Activated CD4-positive, alpha-beta T cell treated with anti-CD3 and anti-CD28 coated beads for 48 hours (primary cell): ENCODE results near the gene B3GNT2.
A peak's percentile ranks its signal among the peaks of the same experiment; 100 is the strongest.
"Not testable (repeated sequence)": the region's sequence is repeated elsewhere in the genome, so short reads cannot be mapped to it uniquely, and the experiment has no call there.

Experiments
- DNase-seq: peaks from one replicate; pipeline ENCODE4 v3.0.0-alpha.2; 2020

The B3GNT2 gene

DNA sequence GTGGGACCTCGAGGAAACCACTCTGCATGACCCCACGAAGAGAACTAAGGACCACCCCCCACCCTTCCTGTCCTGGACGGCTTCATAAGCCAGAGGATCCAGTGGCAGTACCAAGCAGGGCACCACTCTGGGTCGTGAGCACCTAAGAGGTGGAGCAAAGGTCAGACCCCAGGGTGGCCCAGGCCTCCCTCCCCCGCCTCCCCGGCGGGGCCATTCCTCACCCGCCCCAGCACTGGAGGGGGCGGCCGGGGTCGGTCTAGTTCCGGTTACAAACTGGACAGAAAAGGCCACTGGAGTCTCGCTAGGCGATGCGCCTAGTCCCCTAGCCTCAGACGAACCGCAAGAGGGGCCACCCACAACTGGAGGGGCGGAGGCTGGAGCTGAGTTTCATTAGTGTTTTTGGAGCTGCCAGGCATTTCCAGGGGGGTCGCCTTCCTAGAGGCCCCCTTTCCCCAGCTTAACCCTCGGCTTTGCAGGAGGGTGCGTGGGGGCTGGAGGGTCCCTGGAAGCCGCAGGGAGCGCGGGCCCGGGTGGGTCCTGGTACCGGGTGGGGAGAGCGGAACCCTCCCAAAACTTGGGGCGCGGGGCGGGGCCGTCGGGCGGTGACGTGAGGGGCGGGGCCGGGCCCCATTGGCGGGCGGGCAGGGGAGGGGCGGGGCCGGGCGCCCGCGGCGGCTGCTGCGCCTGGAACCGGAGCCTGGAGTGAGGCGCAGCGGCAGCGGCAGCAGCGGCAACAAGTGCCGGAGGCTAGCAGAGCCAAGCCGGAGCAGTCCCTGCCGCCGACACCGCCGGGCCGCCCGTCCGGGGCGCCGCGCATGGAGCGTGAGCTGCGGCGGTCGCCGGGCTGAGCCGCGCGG is at the start of gene B3GNT2:
Gene B3GNT2 (plus strand): TSS at position 695 of the 857 bp plus-strand sequence. CDS start 26,106 bp downstream, outside the sequence.
- DNase-seq = peak; percentile 85

GRCh38 chr2:62146790-62147189 is 49.1 kb upstream of the B3GNT2 start:
- DNase-seq = peak; percentile 30

DNA sequence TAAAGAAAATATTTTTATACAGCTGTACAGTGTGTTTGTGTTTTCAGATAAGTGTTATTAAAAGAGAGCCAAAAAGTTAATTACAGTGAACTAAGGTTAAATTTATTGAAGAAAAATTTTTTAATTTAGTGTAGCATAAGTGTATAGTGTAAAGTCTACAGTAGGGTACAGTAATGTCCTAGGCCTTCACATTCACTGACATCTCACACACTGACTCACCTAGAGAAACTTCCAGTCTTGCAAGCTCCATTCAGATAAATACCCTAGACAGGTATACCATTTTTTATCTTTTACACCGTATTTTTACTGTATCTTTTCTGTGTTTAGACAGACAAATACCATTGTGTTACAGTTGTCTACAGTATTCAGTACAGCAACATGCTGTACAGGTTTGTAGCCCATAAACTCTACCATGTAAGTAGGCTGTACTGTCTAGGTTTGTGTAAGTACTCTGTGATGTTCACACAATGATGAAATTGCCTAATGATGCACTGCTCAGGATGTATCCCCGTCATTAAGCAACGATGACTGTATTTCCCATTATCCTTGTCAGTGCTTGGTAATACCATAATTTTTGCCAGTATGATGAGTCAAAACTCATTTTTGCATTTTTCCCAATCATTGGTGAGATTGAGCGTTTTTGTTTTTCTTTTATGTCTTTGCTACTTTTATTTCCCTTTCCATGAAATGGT is 48.2 kb upstream of the B3GNT2 start:
- no peak for DNase-seq

DNA sequence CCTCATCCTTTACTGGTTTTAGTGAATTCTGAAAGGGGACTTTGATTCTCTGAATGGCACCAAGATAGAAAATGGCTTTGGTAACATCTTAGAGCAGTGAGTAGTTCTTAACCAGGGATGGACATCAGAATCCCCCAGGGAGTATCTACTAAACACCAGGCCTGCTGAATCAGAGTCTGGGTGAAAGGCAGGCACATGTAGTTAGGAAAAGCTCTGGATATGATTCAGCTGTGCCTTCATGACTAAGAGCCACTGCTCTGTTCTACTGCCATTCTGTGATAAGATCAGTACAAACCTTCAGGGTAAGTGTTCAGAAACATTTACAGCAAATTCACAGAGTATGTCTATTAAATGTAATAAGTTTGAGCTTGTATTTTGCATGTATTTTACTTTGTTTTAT is 46.2 kb upstream of the B3GNT2 start:
- DNase-seq = no peak

DNA sequence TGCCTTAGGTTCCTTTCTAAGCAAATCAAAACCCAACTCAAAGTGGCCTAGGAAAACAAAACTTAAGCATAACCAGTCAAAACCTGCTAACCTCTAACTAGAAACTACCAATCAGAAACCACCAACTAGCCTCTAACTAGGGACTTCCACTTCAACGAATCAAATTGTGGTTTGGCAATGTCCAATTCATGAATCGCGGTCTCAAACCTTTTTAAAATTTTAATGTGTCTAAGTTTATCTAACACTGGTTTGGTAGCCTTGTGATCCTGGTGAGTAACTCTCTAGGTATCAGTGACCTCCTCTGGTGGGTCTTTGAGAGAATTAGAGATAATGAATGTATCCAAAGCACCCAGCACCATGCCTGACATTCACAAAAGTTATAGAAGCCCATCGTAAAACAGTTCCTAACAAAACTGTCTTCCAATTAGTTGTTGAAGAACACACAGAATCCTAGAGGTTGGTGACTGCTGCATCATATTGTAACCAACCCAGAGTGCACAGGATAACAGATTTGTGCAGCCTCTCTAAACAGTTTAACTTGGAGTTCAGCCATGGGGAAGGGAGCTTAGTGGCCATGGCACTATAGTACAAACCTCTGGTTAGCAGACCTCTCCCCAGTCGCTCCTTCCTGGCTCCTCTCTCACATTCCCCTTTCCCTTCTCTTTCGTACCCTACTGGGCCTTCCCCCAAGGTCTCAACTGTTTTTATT is 45.2 kb upstream of the B3GNT2 start:
- no peak for DNase-seq

DNA sequence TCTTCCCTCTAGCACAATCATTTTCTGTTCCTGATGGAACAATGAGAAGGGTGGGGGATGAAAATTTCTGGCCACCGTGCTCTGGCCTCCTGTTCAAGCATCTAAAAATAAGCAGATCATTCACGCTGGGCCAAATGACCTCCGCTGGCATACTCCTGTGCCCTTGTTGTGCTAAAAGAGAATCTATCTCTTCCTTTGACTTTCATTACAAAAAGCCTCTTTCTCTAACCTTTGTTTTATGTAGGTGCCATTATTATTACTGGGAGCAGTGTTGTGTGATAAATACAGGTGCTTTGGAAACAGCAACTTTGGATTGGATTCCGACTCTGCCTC is 44.6 kb upstream of the B3GNT2 start:
- DNase-seq = no peak

- DNase-seq = no peak
Measured at GRCh38 chr2:62152000-62152399, 43.9 kb upstream of the B3GNT2 start.

DNA sequence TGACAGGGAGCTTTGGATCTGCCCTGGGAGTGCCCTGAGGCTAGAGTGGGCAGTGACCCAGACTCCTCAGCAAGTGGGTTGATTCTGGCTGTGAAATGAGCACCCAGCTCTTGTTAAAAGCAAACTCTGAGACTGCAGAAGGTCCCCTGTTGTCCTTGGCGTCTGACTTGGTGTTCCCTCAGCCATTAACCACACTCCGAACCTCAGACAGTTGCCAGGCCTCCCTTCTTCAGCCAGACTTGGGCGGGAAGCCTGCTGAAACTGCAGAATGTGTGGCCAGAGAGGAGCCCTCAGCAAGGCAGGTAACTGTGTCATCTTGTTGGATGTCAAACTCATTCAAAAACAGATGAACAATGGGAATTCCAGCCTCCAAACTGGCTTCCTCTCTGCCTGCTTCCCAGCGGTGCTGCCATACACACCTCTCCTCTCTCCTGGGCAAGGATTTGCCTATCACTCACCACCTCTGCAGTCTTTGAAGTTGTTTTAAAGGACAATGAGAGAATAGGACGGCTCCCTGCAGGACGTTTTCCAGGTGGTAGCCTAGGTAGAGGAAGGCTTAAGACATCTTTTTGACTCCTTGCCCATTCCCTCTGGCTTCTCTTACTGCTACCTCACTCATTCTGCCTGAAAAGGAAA is 38.9 kb upstream of the B3GNT2 start:
- DNase-seq = no peak

GRCh38 chr2:62158444-62159121 is 37.3 kb upstream of the B3GNT2 start:
- DNase-seq = no peak

DNA sequence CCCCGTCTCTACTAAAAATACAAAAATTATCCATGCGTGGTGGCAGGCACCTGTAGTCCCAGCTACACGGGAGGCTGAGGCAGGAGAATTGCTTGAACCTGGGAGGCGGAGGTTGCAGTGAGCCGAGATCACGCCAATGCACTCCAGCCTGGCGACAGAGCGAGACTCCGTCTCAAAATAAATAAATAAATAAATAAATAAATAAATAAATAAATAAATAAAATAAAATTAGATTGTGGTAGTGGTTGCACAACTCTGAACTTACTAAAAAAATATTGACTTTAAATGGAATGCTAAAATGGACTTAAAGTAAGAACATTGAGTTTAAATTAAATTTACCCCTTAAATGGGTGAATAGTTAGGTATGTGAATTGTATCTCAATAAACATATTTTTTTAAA is 35.2 kb upstream of the B3GNT2 start:
- DNase-seq = not testable (repeated sequence)

DNA sequence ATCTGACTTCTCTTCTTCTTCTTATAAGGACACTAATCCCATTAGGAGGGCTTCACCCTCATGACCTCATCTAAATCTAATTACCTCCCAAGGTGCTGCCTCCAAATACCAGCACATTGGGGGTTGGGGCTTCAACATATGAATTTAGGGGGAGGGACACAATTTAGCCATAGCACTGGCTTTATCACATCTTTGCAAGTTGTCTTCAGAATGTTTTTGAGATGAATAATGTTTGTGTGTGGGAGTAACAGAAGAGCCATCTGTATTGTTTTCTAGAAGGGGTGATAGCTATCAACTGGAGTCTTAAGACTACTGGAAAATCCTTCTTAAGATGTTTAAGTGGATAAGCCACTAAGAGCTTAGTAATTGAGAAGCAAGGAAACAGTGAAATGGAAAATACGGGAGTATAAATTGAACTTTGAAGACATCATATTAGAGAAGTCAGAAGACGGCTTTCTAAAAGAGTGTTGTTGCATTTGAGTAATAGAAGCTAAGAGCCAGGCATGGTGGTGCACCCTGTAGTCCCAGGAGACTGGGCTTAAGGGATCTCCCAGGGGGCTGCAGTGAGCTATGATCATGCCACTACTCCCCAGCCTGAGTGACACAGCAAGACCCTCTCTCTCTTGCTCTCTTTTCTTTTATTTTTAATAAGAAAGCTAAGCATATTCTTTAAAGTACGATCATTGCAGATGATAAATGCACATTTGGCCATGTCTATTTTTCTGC is 32.6 kb upstream of the B3GNT2 start:
- DNase-seq = no peak

- DNase-seq = no peak
Measured at GRCh38 chr2:62163834-62164233, 32.1 kb upstream of the B3GNT2 start.

- no peak for DNase-seq
Measured at GRCh38 chr2:62175728-62176127, 20.2 kb upstream of the B3GNT2 start.

DNA sequence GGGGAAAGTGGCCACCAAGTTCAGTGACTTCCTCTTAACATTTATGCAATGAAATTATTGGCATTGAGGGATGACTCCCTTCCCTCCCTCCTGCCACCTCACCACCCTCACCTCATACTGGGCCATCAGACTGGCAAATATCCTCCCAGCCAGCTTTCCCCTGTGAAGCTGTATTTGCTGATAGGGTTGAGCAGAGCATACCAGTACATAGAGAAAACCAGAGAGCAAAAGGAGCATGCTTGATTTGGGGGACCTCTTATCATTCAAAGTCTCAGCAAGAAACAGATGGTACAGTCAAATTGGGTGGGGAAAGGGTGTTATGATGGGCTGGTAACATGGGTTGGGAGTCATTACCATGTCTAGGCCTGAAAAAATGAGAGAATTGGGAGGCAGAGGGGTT is 19.1 kb upstream of the B3GNT2 start:
- DNase-seq = no peak

GRCh38 chr2:62177392-62178049 is 18.4 kb upstream of the B3GNT2 start:
- no peak for DNase-seq

- DNase-seq = no peak
Measured at GRCh38 chr2:62178741-62179271, 17.1 kb upstream of the B3GNT2 start.

GRCh38 chr2:62180975-62181374 is 14.9 kb upstream of the B3GNT2 start:
- no peak for DNase-seq

DNA sequence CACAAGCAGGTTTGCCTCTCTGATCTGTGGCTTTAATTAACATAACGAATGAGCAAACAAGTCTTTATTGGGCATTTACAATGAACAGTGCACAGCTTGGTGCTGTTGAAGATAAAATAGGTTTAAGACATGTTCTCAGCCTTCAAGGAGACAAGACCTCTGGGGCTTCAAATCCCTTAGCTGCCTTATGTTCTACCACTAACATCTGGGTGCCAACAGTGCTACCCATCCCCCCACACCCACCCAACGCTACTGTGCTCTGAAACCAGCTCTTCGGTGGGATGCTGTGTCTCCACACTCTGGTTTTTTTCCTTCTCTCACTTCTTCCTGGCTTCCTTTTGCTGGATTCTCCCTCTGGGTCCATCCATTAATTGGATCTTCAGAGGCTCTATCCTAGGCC is 14.1 kb upstream of the B3GNT2 start:
- no peak for DNase-seq

- DNase-seq = no peak
Measured at GRCh38 chr2:62184512-62185230, 11.2 kb upstream of the B3GNT2 start.

GRCh38 chr2:62185475-62186155 is 10.3 kb upstream of the B3GNT2 start:
- no peak for DNase-seq
